Iris pigment epithelial cell (primary cell): ENCODE results near the gene RAB3C.
A peak's percentile ranks its signal among the peaks of the same experiment; 100 is the strongest.

Source experiments
- DNase-seq: peaks from one replicate; pipeline ENCODE4 v3.0.0-alpha.2; 2011; ENCODE audit warnings: low read depth

RAB3C gene

GRCh38 chr5:58735637-58736036 is 152.8 kb downstream of the RAB3C start:
- no peak for DNase-seq

- DNase-seq = no peak
Observed at GRCh38 chr5:58736214-58736613, 153.3 kb downstream of the RAB3C start.

- no peak for DNase-seq
Observed at GRCh38 chr5:58737671-58738070, 154.8 kb downstream of the RAB3C start.

DNA sequence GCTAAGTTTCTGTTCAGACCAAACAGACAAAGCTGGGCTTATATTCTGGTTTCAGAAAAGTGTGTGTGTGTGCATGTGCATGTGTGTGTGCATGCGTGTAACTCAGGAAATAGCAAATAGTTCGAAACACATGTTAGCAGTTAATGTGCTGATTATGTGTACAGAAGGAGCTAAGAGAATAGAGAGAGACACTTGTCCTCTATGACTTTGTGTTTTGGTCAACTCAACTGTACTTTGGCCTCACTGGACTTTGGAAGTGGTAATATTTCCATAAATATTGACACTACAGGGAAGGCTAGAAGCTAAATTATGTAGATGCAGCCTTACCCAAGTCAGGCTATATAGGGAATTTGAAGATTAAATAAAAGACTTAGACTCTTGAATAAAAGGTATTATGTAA is 155.5 kb downstream of the RAB3C start:
- DNase-seq = no peak

GRCh38 chr5:58739051-58739450 is 156.2 kb downstream of the RAB3C start:
- no peak for DNase-seq

DNA sequence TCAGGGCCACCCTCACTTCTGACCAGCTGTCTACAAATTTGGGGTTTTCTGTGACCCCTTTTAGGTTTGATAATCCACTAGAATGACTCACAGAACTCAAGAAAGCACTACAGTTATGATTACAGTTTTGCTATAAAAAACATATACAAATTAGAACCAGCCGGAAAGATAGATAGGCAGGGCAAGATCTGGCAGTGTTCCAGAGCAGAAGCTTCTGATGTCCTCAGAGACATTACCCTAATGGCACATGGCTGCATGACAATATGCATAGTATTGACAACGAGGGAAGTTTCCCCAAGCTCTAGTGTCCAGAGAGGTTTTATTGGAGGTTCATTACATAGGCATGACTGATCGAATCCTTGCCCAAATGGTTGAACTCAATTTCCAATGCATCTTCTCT is 158.1 kb downstream of the RAB3C start:
- no peak for DNase-seq

DNA sequence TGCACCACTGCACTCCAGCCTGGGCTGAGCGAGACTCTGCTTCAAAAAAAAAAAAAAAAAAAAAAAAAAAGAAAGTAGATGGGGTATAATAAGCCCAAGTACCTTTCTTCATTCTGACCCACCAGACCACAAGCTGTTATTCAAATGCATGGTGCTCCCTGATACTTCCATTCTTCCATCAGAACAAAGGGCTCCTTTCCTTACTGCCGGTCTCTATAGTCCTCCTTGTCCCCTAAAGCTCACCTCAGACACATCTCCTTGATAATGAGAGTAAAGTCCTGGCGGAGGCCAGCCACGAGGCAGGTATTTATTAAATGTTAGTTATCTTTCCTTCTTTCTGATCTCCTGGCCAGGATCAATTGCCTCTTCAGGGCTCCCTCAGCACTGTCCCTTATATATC is 162.5 kb downstream of the RAB3C start:
- DNase-seq = no peak

GRCh38 chr5:58746321-58746720 is 163.4 kb downstream of the RAB3C start:
- DNase-seq = no peak

GRCh38 chr5:58750036-58750435 is 167.2 kb downstream of the RAB3C start:
- DNase-seq = no peak

- DNase-seq = peak; percentile 72
Observed at GRCh38 chr5:58751222-58751837, 168.5 kb downstream of the RAB3C start.

DNA sequence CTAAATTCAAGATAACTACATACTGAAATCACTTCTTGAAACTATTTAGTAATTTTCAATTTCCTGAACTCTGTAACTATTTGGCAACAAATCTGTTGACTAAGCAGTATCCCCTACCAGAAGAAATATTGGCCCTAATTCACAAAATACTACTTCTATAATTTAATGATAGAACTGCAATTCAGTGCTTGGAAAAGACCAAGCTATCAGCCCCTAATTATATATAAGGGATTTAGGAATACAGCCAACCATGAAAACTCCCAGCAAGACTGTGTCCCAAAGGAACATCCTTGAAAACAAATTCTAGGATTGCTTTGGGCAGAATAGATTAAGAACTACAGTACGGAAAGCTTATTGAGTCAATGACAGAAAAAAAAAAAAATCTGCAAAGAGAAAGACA is 169.2 kb downstream of the RAB3C start:
- DNase-seq = no peak

DNA sequence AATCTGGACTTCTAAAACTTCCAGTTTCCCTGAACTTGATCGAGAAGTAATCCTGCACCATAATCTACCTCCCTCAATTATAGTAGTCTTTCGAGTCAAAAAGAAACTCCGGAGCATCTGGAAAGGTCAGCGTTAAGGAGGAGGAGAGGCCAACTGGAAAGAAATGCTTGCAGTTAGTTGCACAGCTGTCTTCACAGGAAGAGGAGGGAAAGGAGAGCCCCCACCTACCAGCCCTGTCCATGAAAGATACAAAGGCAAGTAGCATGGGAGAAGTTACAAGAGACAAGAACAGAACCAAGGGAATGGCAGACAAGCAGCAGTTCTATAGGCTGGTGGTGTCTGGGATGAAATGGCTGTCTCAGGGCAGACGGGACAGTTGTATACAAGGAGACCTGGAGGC is 170.6 kb downstream of the RAB3C start:
- no peak for DNase-seq

GRCh38 chr5:58754250-58754649 is 171.4 kb downstream of the RAB3C start:
- DNase-seq = no peak

- no peak for DNase-seq
Observed at GRCh38 chr5:58755397-58755796, 172.5 kb downstream of the RAB3C start.

GRCh38 chr5:58759745-58760144 is 176.9 kb downstream of the RAB3C start:
- DNase-seq = no peak

DNA sequence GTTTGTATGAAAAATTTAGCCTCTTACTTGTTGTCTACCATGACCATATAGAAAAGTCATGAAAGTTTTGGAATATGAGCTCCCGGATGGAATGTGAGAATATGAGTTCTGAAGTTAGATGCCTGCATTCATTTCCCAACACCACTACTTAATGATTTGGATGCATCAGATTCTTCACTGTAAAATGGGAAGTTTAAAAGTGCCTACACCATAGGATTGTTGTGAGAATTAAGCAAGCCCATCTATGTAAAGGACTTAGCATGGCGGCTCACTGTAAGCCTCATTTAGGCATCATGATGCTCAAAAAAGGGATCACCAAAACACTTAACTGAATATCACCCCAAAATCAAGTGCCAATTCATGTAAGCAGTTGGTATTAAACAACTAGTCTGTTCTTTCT is 177.3 kb downstream of the RAB3C start:
- no peak for DNase-seq

DNA sequence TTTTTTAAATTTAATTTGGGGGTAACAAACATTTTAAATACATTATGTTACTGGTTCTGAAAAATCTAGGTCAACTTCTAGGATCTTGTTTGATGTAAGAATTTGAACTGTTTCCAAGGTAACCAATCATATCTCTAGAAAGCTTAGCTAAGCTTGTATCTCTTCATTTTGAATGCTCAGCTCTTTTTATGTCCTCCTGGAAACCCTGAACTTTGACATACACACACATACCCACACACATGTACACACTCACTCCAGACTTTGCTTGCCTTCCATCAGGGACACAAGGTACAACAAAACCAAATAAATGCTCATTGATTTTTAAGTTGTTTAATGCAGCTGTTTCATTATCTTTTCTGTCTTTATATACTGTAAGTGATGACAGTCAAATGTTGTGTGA is 178.5 kb downstream of the RAB3C start:
- DNase-seq = no peak

DNA sequence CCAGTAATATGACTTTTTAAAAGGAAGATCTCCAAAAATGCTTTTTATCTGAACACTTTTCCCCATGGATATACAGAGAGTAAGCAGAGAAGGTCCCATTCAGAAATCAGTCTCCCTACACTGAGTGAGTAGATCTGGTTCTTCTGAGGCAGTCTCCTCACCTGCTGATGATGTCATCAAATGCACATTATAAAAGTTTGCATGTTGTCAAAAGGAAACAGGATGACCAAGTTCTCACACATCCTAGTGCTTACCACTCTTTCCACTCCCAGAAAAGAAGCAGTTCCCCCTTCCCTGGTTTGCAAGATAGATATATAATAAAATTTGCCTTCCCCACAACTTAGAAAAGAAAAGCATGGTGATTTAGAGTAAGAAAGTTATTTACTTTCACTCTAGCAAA is 180.5 kb downstream of the RAB3C start:
- no peak for DNase-seq

DNA sequence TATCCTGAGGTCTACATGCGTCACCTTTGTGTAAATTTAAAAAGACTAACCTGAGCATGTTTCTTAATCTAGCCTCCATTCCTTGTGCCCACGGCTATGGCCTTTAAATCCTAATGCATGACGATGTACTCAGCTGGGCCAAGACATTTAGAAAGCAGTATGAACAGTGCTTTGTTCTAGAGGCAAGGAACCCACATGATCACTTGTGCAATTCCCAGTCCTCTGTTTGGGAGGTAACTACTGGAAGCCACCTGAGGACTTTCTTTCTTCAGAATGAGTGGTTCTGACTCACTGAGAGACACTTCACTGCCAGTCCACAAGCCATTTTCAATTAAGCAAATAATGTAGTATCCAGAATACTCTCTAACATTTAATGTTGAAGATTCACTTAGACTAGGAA is 181.3 kb downstream of the RAB3C start:
- no peak for DNase-seq

- DNase-seq = no peak
Observed at GRCh38 chr5:58765058-58765457, 182.2 kb downstream of the RAB3C start.

GRCh38 chr5:58767104-58767503 is 184.2 kb downstream of the RAB3C start:
- DNase-seq = no peak

GRCh38 chr5:58770136-58770535 is 187.3 kb downstream of the RAB3C start:
- DNase-seq = no peak

DNA sequence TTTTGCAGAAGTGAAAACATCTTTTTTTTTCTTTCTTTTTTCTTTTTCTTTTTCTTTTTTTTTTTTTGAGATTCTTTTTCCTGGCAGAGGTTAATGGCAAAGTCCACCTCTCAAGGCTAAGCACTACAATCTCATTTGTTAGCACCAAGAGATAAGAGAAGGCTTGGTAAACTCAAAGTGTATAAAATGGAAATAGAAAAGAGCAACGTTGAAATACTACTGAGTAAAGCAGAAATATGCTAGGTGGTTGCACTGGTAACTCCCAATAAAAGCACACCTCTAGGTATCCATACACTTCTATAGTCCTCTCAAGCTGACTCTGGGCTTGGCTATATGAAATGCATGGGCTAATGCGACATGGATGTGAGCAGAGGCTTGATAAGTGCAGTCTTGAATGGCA is 188.9 kb downstream of the RAB3C start:
- DNase-seq = no peak

GRCh38 chr5:58773744-58774441 is 191.0 kb downstream of the RAB3C start:
- DNase-seq = no peak
